IPS-15b (cell line): ENCODE data around the gene KLHDC3.
A peak's percentile ranks its signal among the peaks of the same experiment; 100 is the strongest.

ENCODE experiments used
- H3K27me3 ChIP-seq: one replicate; pipeline ENCODE4 v1.6.1; 2013; ENCODE audit warnings: low read length; ENCODE audit not compliant: control insufficient read depth, insufficient read depth
- H3K36me3 ChIP-seq: one replicate; pipeline ENCODE4 v1.6.1; 2013; ENCODE audit warnings: low read length; ENCODE audit not compliant: control insufficient read depth, insufficient read depth
- H3K4me1 ChIP-seq: one replicate; pipeline ENCODE4 v1.6.1; 2013; ENCODE audit warnings: mild to moderate bottlenecking, low read length; ENCODE audit not compliant: control insufficient read depth, insufficient read depth
- H3K4me3 ChIP-seq: one replicate; pipeline ENCODE4 v1.5.1; 2013; ENCODE audit warnings: low read depth, low read length
- H3K9ac ChIP-seq: one replicate; pipeline ENCODE4 v1.6.1; 2013; ENCODE audit warnings: low read depth, mild to moderate bottlenecking, low read length
- H3K9me3 ChIP-seq: one replicate; pipeline ENCODE4 v1.6.1; 2013; ENCODE audit warnings: mild to moderate bottlenecking, low read length; ENCODE audit not compliant: control insufficient read depth, insufficient read depth

Gene KLHDC3, protein sequence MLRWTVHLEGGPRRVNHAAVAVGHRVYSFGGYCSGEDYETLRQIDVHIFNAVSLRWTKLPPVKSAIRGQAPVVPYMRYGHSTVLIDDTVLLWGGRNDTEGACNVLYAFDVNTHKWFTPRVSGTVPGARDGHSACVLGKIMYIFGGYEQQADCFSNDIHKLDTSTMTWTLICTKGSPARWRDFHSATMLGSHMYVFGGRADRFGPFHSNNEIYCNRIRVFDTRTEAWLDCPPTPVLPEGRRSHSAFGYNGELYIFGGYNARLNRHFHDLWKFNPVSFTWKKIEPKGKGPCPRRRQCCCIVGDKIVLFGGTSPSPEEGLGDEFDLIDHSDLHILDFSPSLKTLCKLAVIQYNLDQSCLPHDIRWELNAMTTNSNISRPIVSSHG

DNA sequence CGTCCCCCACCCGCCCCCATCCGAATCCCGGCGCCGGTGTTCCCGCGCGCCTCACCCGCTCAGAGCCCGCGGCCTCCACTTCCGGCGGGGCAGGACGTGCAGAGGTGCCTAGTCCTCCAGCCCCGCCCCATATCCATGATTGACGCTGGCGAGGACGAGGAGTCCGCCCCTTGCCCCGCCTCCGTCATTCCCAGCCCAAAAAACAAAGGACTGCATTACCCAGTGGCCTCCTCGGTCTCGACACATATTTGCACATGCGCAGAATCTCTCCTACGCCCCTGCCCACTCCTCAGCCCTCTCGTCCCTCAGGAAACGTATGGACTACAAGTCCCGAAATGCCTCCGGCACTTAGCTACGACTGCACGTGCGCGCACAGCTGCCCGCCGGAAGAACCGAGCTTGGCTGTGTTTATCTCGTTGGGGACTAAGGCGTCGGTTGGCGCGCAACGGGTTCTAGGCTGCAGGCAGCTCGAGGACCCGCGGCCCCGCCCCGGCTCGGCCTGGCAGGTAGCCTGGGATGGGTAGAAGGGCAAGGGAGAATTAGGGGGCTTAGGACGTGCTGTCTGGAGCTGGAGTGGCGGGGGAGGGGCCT lies at the start of gene KLHDC3, which contains the start of gene MEA1:
Gene KLHDC3, plus strand, starts transcription at position 407 of the 591 bp plus-strand sequence. CDS start 2,944 bp downstream, outside the sequence.
Gene MEA1, minus strand, starts transcription at position 104 of the 591 bp plus-strand sequence. CDS start 133 bp downstream, outside the sequence.
- Histone ChIP-seq H3K4me1 (peaks cover 11% of the 10 kb centered on the region), H3K9me3 (no peaks in the 10 kb centered on the region), H3K9ac (peak within 1 kb of the TSS; percentile 89), H3K36me3 (peaks cover 38% of the 10 kb centered on the region), H3K4me3 (peak within 1 kb of the TSS; percentile 95), H3K27me3 (no peaks in the 10 kb centered on the region)

DNA sequence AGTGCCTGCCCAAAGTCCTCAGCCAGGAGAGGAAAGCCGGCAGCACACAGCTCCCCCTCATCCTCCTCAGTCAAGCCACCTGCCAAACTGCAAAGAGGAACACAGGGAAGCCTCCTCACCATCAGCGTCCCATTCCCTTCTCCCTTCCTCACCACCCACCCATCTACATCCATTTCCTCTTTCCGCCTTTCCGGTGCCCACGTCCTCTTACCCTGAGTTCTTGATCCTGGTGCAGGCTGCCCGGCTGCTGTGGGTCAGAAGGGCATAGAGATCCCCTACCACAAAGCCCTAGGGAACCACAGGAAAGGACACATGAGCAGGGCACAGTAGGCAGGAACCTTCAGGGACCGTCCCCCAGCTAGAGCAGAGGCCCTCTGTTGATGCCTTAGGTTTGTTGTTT lies 47.5 kb upstream of the KLHDC3 start:
- Histone ChIP-seq H3K27me3 (peaks cover 4% of the 10 kb centered on the region), H3K36me3 (peaks cover 6% of the 10 kb centered on the region), H3K4me3 (no peak overlapping the region), H3K9ac (no peak overlapping the region), H3K9me3 (no peaks in the 10 kb centered on the region), H3K4me1 (peaks cover 3% of the 10 kb centered on the region)

DNA sequence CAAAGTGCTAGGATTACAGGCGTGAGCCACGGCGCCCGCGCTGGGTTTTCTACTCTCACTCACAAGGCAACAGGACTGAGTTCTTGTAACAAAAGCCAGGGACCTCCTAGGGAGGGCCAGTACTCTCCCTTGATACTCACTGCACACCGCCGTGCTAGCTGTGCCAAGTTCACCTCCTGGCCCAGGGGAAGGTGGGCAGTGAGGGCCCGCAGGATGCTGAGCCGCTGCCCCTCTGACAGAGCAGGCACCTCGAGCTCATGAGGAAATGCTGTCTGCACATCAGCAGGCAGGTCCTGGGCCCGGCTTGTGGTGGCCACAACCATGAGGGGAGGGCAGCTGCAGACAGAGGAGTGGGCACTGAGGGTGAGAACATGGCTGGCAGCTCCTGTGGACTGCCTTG lies 46.8 kb upstream of the KLHDC3 start:
- no peak overlapping the region for H3K9ac ChIP-seq
- peaks cover 3% of the 10 kb centered on the region for H3K4me1 ChIP-seq
- H3K4me3 ChIP-seq, result no peak overlapping the region
- peaks cover 6% of the 10 kb centered on the region for H3K36me3 ChIP-seq
- no peaks in the 10 kb centered on the region for H3K9me3 ChIP-seq
- no peaks in the 10 kb centered on the region for H3K27me3 ChIP-seq

DNA sequence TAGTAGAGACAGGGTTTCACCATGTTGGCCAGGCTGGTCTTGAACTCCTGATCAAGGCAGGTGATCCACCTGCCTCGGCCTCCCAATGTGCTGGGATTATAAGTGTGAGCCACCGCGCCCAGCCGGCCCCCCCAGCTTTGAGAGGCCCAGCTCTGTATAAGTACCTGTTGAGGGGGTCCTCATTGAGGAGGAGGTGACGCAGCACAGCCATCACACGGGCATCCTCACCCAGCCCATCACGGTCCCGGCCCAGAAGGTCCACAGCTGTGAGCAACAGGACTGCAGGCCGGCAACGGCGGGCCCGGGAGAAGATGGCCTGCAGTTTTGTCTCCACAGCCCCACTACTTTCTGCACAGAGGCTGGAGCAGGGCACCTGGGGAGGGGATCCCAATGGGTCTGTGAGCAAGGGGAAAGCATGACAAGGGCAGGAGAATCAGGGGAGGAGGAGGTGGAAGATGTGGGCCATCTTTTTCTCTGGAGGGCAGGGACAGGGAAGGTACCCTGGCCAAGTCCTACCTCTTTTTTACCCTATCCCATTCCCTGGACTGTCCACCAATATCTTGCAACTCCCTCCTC lies 45.8 kb upstream of the KLHDC3 start:
- Histone ChIP-seq H3K9ac (no peak overlapping the region), H3K27me3 (no peaks in the 10 kb centered on the region), H3K4me3 (no peak overlapping the region), H3K4me1 (peaks cover 3% of the 10 kb centered on the region), H3K9me3 (no peaks in the 10 kb centered on the region), H3K36me3 (peaks cover 6% of the 10 kb centered on the region)

DNA sequence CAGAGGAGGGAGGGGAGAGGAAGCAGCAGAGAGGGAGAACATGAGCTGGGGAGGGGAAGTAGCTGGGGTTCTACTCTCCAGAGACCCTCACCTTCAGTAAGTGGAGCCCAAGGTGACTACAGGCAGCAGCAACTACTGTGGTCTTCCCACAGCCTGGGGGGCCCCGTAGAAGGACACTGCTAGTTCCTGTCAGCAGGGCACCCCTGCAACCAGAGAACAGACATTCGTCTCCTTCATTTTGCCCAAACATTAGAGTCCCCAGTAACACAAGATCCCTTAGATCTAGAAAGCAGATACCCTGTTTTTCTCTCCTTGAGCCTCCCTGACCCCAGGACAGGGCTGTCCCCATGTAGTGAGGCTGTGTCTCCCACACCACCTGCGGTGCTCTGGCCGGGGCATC lies 45.3 kb upstream of the KLHDC3 start:
- Histone ChIP-seq H3K36me3 (peaks cover 6% of the 10 kb centered on the region), H3K27me3 (no peaks in the 10 kb centered on the region), H3K9me3 (no peaks in the 10 kb centered on the region), H3K9ac (no peak overlapping the region), H3K4me1 (peaks cover 3% of the 10 kb centered on the region), H3K4me3 (no peak overlapping the region)

DNA sequence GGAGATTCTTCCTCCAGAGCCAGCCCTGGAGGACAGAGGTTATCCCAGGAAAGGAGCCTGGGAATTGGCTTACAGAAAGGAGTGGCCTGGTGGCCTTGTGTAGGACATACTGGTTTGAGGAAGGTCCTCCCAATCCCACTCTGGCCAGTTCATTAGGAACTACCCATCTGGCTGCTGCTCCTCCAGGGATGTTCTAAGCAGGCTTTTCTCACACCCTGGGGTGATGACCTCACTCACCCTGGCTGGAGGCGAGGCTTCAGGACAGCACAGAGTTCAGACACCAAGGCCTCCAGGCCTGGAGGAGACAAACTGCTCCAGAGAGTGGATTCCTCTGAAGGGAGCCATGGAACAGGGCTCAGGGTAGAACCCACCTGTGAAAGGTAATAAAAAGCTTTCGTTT lies 44.6 kb upstream of the KLHDC3 start:
- peaks cover 3% of the 10 kb centered on the region for H3K4me1 ChIP-seq
- no peak overlapping the region for H3K4me3 ChIP-seq
- no peaks in the 10 kb centered on the region for H3K27me3 ChIP-seq
- no peak overlapping the region for H3K9ac ChIP-seq
- no peaks in the 10 kb centered on the region for H3K9me3 ChIP-seq
- H3K36me3 ChIP-seq, result peaks cover 6% of the 10 kb centered on the region

DNA sequence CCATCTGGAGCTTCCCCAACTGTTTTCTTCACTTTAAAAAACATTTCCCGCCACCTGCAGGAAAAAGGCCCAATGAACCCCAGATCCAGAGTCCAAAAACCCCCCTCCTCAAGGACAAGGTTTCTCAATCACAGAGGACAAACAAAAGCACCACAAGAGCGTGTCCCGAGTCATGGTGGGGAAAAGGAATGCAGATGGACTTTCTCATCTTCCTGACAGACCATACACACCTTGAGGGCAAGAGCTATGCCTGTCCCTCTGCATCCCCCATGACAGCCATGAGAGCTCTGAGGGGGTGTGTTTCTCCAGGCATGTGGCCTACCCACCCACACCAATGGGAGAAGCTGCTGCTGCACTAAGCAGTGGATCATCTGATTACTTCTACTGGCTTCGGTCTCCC lies 44.1 kb upstream of the KLHDC3 start:
- Histone ChIP-seq H3K36me3 (peaks cover 3% of the 10 kb centered on the region), H3K4me1 (peaks cover 3% of the 10 kb centered on the region), H3K9ac (no peak overlapping the region), H3K4me3 (no peak overlapping the region), H3K27me3 (no peaks in the 10 kb centered on the region), H3K9me3 (no peaks in the 10 kb centered on the region)

DNA sequence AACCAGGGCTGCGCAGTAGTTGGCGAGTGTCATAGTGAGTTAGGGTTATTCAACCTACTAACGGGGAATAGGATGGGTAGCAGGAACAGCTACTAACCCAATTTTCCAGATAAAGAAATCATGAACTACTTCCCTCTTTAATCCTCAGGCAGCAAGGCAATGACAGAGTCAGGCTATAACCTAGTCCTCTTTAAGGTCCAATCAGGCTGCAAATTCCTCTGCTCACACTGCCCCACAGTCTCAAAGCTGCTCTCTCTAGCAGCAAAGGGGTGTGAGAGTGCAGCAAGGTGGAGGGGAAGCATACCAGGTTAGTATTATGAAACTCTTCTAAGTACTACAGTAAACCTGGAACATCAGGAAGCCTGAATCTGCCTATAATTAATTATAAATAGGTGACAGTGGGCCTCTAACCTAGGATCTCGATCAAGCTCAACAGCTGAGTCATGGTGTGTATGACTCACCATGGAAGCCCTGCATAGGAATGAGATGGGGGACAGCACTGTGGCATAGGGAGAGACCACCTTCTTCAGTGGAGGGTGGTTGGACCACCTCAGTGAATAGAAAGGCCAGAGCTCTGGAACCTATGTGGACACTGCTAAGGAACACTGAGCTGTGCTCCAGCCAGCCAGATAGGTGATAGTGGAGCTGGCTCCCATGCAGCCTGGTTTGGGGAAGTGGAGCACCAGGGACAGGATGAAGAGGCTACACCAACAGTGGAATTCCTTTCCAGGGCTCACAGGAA lies 43.0 kb upstream of the KLHDC3 start:
- Histone ChIP-seq H3K27me3 (no peaks in the 10 kb centered on the region), H3K9me3 (no peaks in the 10 kb centered on the region), H3K4me1 (peaks cover 3% of the 10 kb centered on the region), H3K36me3 (peaks cover 3% of the 10 kb centered on the region), H3K9ac (no peak overlapping the region), H3K4me3 (no peak overlapping the region)

DNA sequence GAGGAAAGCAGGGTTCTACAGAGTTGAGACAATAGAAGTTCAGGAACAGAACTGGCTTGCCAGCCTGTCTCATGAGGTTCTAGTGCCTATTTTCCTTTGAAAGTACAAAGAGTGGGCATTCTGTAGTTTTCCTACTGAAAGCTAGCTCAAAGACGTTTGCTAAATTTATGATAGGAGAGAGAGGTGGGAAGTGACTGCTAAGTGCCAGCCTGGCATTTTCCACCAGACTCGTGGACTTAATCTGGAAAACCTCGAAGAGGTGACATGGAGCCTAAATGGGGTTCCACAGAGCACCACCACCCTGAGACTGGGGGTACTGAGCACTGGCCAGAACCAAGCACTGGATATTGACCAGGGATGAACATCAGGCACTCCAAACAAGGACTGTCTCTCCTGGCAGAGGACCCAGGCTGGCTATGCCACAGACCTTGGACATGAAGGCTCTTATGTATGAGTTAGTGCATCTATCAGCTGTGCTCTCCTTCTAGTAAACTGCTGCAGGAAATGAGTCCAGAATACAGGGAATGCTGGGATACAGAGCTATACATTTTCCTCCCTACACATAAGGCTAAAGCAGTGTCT lies 42.2 kb upstream of the KLHDC3 start:
- no peaks in the 10 kb centered on the region for H3K9me3 ChIP-seq
- no peak overlapping the region for H3K4me3 ChIP-seq
- peaks cover 3% of the 10 kb centered on the region for H3K36me3 ChIP-seq
- H3K27me3 ChIP-seq, result no peaks in the 10 kb centered on the region
- peaks cover 3% of the 10 kb centered on the region for H3K4me1 ChIP-seq
- no peak overlapping the region for H3K9ac ChIP-seq

DNA sequence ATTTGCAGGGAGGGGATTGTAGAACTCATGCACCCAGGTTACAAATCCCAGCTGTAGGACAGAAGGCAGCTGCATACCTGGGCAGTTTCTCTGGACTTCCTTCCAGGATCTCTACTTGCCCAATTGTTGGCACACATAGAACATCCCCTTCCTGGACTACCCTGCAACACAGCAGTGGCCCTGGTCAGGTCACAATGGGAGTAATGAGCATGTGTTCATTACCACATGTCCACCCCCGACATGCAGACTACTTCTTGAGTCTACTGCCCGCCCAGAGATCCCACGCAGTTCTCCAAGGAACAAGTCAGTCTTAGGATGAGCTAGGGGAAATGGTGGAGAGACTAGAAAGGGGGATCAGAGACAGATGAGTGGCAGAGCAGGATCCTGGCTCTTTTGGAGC lies 40.1 kb upstream of the KLHDC3 start:
- no peak overlapping the region for H3K4me3 ChIP-seq
- no peak overlapping the region for H3K9ac ChIP-seq
- no peaks in the 10 kb centered on the region for H3K36me3 ChIP-seq
- H3K9me3 ChIP-seq, result no peaks in the 10 kb centered on the region
- H3K4me1 ChIP-seq, result peaks cover 3% of the 10 kb centered on the region
- no peaks in the 10 kb centered on the region for H3K27me3 ChIP-seq

DNA sequence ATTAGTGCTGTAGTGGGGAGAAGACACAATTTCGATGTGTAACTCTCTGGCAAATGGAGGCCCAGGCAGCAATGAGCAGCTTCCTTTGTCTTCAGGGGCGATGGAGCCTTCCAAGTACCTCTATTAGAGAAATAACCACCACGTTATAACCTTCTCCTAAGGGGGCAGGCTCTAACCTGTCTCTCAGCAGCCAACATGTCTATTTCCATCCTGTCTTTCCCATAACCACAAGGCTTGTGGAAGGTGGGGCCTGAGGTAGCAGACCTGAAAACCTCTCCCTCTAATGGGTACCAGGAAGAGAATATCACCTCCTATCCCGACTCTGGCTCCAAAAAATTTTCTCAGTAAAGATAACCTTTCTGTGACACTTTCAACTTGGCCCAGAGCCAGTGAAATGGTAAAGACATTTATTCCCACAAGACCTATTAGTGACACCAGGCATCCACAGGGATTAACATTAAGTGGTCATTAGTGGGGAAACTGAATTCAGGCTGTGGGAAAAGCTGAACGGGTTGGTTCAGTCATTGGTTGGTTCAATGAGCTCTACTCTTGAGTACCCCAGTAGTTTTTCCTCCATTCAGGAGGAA lies 39.0 kb upstream of the KLHDC3 start:
- no peak overlapping the region for H3K4me3 ChIP-seq
- H3K36me3 ChIP-seq, result no peaks in the 10 kb centered on the region
- H3K27me3 ChIP-seq, result no peaks in the 10 kb centered on the region
- no peak overlapping the region for H3K9ac ChIP-seq
- no peaks in the 10 kb centered on the region for H3K9me3 ChIP-seq
- H3K4me1 ChIP-seq, result peaks cover 3% of the 10 kb centered on the region
